HG03457 (cell line): ENCODE results near the gene BLZF1.
"Not testable (repeated sequence)": the region's sequence is repeated elsewhere in the genome, so short reads cannot be mapped to it uniquely, and the experiment has no call there.

Experiments
- ATAC-seq: cut with Tn5 transposase; IDR thresholded peaks from one replicate; pipeline ENCODE4 v1.9.1; 2021; ENCODE audit warnings: moderate number of reproducible peaks; ENCODE audit not compliant: unreplicated experiment

The BLZF1 gene, protein sequence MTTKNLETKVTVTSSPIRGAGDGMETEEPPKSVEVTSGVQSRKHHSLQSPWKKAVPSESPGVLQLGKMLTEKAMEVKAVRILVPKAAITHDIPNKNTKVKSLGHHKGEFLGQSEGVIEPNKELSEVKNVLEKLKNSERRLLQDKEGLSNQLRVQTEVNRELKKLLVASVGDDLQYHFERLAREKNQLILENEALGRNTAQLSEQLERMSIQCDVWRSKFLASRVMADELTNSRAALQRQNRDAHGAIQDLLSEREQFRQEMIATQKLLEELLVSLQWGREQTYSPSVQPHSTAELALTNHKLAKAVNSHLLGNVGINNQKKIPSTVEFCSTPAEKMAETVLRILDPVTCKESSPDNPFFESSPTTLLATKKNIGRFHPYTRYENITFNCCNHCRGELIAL

DNA sequence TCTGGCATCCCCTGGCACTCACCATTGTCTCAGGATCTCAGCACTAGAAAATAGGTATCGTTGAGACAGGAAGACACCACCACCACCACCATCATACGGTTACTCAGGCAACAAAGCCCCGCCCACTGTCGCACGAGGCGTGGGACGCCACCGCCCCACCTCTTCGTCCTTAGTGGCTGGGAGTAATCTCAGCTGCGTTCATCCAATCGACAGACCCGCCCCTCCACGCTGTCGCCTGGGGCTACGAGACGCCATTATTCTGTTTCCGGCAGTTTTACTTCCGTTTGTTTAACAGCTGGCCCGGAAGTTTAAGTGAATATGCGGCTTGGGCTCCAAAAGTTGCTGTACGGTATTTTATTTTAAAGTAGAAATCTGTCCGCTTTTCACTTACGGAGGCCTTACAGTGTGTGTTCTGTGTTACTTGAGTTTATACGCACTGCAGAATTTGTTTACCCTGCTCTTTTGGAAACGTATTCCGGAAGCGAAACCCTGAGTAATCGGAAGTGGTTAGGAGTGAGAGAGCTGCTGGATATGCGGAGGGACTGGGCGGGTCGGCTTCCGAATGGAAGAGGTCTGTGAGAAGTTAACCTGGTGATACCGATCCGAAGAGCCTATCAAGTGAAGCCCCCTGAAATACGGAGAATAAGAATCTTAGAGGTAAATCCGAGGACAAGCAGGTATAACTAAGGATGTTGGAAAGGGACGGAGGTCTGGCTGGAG, at the start of gene BLZF1, which contains the start of gene NME7:
Gene BLZF1 (plus strand): TSS at position 510 of the 720 bp plus-strand sequence. CDS start 1,328 bp downstream, outside the sequence.
Gene NME7 (minus strand): TSS at position 112 of the 720 bp plus-strand sequence. CDS start 87 bp downstream, at position 25.
- peak; percentile 93 for ATAC-seq

DNA sequence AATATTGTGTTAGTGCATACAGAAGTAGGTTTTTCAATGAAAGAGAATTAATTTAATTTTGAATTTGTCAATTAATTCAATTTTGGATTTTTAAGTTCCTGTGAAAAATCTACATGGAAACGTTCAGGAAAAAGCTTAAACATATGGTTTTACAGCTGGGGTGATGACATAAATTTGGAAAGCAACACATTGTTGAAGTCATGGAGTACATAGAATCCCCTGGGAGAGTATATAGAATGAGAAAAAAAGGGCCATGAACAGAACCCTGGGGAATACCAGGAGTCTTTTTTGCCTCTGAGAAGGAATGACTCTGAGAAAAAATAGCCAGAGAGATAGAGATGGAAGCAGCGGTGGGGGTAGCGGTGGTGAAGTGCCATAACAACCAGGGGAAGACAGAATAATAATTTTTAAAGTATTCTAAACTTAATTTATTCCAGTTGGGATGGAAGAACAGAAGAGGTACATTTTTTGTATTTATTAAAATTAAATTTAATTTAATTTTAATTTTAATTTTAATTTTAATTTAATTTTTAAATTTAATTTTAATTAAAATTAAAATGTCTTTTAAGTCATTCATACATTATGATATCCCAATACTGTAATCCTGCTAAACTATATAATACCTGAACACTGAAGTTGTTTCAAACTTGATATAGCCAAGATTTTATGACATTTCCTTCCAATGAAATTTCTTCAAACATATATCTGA, 49.3 kb upstream of the BLZF1 start:
- no peak for ATAC-seq

DNA sequence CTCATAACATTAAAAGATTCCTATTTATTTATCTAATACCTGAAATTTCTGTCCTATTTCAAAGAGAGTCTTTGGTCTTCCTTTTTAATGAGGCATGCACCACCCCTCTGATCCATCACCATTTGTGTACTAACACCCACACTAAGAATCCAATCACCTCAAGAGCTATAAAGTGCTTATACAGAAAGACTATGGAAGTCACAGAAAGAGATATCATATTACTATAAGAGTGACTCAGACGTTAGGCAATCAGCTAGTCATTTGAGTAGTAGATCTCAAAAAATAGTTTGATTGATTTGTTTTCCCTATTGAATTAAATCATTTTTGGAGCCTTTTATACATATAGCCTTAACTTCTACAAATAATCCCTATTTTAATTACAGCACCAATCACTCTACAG, 46.5 kb upstream of the BLZF1 start:
- ATAC-seq = no peak

DNA sequence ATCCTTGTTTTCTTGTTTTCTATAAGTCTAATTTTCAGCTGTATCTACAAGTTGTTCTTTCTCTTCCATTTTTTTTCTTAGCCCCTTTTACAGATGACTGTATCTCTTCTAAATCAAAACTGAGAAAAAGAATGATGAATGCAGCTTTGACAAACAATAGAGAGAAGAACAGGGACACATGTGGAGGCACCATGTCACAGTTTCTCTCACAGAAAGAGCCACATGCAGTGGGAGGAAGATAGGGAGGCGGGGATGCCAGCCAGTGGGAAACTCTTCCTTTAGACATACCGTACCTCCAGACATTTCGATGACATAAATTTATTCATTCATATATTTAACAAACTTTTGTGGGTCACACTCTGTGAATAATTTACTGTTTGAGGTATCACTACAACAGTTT, 45.9 kb upstream of the BLZF1 start:
- no peak for ATAC-seq

DNA sequence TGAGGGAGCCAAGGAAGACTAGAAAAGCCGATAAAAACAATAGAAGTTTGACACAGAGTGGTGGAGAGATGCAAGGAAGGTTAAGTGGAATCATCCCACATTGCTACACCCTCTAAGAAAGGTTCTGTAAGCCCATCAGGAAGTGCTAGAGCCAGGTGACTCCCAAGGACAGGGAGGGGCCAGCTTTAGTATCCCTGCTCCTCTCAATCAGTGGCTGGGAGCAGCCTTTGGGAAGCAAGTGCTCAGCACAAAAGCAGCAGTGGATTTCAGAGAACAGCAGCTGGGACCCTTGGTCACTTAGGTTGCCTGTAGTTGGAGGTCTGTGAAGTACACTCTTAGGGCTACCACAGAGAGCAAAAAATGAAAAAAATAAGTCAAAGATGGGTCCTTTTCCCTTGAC, 42.9 kb upstream of the BLZF1 start:
- no peak for ATAC-seq

DNA sequence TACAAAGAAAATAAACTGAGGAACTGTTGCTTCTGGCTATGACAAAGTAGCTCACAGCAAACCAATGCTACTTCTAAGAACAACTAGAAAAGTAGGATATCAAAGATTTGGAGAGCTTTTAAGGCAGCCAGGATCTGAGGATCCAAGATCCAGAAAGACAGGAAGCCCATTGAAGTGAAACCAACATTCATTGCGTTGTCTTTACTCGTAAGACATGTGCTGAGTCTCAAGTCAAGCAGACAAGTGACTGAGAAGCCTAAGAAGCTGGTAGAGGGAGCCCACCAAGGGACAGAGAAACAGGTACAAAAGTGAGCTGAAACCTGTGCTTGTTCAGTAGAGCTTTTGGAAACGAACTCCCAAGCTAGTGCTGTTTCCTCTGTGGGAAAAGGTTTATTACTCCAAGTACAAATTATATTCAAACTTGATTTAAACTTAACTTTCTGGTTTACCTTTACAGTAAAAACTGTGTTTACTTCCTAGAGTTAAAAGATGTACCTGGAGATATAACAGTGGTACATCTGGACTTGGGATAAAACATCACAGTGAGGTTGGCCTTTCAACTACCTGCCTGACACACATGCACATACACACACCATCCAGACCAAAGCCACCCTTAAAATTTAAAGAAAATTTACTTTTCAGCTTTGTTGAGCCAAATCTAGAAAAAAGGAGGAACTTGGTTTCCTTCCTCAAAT, 41.6 kb upstream of the BLZF1 start:
- peak; percentile 31 for ATAC-seq

DNA sequence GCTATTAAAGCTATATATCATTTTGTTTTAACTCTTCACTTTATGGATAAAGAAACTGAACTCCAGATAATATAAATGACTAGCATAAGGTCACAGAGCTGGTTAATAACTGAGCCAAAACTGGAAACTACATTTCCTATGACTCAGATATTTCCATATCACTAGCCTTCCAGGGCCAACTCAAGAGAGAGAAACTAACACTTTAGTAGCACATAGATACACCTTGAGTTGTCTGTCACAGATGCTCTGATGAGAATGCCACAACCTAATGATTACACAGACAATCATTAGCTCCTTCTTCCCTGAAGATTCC, 41.1 kb upstream of the BLZF1 start:
- ATAC-seq = peak; percentile 98

DNA sequence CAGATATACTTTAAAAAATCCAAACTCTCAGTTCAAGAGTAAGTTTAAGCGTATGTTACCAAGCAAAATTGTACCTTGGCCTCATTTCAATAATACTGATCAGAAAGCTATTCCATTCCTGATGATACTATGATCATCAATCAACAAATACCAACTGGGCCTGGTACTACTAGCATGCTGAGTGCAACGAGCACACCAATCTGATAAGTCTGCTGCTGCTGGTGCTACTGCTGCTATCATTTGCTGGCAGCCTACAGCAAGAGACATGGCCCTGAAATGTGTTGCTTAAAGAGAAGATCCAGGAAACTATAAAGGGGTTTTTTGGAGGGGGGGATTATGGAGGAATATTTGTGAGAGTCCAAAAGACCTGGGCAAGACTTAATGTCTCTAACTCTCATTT, 40.1 kb upstream of the BLZF1 start:
- ATAC-seq = no peak

DNA sequence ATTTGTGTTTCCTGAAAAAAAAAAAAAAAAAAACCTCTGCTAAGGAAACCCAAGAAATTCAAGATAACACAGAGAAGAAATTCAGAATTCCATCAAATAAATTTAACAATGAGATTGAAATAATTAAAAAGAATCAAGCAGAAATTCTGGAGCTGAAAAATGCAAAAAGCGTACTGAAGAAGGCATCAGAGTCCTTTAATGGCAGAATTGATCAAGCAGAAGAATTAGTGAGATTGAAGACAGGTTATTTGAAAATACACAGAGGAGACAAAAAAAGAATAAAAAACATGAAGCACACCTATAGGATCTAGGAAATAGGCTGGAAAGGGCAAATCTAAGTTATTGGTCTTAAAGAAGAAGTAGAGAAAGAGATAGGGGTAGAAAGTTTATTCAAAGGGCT, 38.6 kb upstream of the BLZF1 start:
- no peak for ATAC-seq

DNA sequence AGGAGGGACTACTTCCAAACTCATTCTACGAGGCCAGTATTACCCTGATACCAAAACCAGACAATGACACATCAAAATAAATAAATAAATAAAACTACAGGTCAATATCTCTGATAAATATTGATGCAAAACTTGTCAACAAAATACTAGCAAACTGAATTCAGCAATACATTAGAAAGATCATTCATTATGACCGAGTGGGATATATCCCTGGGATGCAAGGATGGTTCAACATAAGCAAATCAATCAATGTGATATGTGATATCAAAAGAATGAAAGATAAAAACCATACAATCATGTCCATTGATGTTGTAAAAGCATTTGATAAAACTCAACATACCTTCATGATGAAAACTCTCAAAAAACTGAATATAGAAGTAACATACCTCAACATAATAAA, 37.1 kb upstream of the BLZF1 start:
- ATAC-seq = no peak

DNA sequence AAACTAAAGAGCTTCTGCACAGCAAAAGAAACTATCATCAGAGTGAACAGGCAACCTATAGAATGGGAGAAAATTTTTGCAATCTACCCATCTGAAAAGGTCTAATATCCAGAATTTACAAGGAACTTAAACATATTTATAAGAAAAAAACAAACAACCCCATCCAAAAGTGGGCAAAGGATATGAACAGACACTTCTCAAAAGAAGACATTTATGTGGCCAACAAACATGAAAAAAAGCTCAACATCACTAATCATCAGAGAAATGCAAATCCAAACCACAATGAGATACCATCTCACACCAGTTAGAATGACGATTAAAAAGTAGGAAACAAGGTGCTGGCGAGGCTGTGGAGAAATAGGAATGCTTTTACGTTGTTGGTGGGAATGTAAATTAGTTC, 33.3 kb upstream of the BLZF1 start:
- ATAC-seq = not testable (repeated sequence)

DNA sequence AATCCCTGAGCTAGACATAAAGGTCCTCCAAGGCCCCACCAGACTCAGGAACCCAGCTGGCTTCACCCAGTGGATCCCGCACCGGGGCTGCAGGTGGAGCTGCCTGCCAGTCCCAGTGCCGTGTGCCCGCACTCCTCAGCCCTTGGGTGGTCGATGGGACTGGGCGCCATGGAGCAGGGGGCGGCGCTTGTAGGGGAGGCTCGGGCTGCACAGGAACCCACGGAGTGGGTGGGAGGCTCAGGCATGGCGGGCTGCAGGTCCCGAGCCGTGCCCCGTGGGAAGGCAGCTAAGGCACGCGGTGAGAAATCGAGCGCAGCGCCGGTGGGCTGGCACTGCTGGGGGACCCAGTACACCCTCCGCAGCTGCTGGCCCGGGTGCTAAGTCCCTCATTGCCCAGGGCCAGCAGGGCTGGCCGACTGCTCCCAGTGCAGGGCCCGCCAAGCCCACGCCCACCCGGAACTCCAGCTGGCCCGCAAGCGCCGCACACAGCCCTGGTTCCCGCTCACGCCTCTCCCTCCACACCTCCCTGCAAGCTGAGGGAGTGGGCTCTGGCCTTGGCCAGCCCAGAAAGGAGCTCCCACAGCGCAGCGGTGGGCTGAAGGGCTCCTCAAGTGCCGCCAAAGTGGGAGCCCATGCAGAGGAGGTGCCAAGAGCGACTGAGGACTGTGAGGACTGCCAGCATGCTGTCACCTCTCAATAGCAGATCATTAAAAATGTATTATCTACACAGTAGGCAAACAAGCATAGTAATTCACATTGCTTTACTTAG, 30.9 kb upstream of the BLZF1 start:
- not testable (repeated sequence) for ATAC-seq

DNA sequence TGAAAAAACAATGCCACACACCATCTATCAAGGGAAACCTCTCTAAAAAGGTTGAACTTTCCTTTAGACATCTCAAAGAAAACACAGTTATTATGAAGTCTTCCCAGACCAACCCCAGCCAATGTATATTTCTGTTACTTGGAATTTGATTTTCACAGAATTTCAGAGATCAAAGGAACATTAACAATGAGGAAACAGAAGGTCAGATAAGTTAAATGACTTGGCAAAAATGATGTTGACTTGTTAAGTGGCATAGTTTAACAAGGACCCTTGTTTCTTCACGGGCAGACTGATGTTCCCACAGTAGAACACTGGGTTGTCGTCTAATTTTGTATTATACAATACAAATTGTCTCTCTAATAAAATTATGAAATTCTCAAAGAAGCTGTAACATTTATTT, 29.4 kb upstream of the BLZF1 start:
- ATAC-seq = no peak

DNA sequence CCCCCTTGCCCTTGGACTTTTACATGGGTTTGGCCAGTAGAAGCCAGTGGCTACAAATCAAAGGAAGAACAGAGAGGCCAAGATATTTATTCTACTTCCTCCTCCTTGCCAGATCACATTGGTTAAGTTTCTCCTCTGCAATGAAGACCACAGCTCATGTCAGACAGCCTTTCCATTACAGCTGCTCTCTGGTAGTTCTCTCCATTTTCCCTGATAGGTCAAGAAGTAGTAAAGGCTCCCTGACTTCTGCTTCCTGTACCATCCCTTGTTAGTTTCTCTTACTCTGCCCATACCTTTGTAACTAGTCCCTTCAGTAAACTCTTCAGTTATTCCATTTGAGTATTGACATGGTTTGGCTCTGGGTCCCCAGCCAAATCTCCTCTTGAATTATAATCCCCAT, 28.2 kb upstream of the BLZF1 start:
- ATAC-seq = no peak

DNA sequence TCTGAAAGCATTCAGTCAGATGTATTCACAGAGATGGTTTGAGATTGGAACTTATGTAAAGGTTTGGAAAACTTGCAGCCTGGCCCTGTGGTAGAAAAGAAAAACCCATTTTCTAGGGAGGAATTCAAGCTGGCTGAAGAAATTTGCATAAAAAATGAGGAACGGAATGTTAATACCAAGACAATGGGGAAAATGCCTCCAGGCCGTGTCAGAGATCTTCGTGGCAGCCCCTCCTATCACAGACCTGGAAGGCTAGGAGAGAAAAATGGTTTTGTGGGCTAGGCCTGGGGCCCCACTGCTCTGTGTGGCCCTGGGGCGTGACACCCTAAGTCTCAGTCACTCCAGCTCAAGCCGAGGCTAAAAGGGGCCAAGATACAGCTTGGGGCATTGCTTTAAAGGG, 27.1 kb upstream of the BLZF1 start:
- ATAC-seq = no peak

DNA sequence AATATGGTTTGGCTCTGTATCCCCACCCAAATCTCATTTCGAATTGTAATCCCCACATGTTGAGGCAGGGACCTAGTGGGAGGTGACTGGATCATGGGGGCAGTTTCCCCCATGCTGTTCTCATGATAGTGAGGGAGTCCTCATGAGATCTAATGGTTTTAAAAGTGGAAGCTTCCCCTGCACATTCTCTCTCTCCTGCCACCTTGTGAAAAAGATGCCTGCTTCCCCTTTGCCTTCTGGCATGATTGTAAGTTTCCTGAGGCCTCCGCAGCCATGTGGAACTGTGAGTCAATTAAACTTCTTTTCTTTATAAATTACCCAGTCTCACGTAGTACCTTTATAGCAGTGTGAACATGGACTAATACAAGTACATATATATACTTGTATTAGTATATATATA, 25.9 kb upstream of the BLZF1 start:
- ATAC-seq = not testable (repeated sequence)

DNA sequence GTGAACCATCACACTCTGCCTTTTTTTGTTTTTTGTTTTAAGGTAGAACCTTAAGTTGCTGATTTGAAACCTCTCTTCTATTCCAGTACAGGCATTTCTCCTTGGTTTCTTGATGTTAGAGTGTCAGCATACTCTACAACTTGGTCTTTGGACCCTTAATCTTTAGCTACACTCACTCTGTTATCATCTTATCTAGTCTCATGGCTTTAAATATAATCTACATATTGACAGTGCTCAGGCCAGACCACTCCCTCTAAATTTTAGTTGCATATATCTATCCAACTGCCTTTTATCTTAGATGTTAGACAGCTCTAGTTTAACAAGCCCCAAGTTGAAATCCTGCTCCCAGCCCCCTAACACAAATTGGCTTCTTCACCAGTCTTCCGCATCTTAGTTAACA, 22.5 kb upstream of the BLZF1 start:
- no peak for ATAC-seq

DNA sequence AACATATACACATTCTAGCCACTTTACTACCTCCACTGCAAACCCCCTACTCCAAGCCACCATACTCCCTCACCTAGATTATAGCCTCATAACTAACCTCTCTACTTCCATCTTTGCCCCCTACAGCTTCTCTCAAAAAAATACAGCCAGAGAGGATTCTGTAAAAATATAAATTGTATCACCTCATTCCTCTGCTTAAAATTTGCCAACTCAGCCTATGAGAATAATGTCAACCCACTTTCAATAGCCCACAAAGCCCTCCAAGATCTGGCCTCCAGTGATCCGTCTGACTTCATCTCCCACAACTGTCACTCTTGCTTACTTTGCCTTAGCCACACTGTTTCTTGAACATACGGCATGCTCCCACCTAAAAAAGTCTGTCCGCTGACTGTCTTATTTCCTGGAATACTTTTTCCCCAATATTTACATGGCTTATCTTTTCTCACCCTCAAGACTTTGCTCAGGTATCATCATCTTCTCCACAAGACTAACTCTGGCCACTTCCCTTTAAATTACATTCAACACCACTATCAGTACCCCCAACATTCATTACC, 21.9 kb upstream of the BLZF1 start:
- no peak for ATAC-seq

DNA sequence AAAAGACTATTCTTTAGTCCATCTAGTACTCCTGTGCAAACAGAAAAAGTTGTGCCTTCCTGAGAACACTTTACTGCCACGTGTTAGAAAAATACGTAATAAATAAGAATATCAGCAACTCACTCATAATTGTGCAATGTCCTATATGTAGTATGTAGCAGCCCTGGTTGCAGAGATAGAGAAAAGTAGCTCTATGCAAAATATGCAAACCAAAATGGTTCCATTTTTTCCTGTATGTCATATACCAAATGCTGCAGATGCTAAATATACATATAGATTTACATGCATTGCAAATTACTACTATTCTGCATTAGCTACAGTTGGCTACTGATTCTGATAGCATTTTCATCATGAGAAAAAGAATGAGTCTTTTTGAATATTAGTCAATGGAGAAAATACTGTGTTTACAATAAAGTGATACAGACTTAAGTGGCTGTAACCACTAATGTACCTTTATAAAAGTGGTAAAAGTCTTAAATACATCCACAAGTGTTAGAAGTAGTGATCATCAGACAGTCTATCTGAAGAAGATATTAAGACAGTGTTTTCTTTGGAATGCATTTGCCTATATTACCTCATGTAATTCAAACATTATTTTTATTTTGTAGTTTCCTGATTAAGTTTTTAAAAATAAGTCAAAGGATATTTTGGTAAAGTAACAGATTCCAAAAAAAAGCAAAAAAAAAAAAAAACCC, 20.2 kb upstream of the BLZF1 start:
- ATAC-seq = no peak
